H9 (cell line): ENCODE results near the gene HADH. TPM values are rescaled to one million over a fixed set of nuclear protein-coding genes. Genes with fewer than 3 reads are reported as not detected.
"Not testable (repeated sequence)": the region's sequence is repeated elsewhere in the genome, so short reads cannot be mapped to it uniquely, and the experiment has no call there.

Source experiments
- DNase-seq: peaks from one replicate; pipeline ENCODE4 v3.0.0-alpha.2; 2017
- H2AFZ ChIP-seq: one replicate; pipeline ENCODE4 v1.6.1; 2013; ENCODE audit warnings: mild to moderate bottlenecking, low read length, control low read depth, moderate library complexity
- H2AK5ac ChIP-seq: 2 replicates; pipeline ENCODE4 v1.6.1; 2013; ENCODE audit warnings: low read length, control low read depth, mixed read lengths; ENCODE audit not compliant: insufficient read length
- H2BK120ac ChIP-seq: one replicate; pipeline ENCODE4 v1.6.1; 2013; ENCODE audit warnings: low read depth, mild to moderate bottlenecking, low read length, control low read depth, inconsistent platforms; ENCODE audit not compliant: poor library complexity, severe bottlenecking
- H2BK12ac ChIP-seq: 2 replicates; pipeline ENCODE4 v1.6.1; 2013; ENCODE audit warnings: low read length, control low read depth, mixed read lengths, low read depth; ENCODE audit not compliant: insufficient read length
- H2BK15ac ChIP-seq: 2 replicates; pipeline ENCODE4 v1.6.1; 2013; ENCODE audit warnings: low read depth, low read length, control low read depth
- H2BK20ac ChIP-seq: one replicate; pipeline ENCODE4 v1.6.1; 2013; ENCODE audit warnings: low read depth, mild to moderate bottlenecking, low read length, control low read depth, inconsistent platforms; ENCODE audit not compliant: poor library complexity, severe bottlenecking
- H2BK5ac ChIP-seq: 2 replicates; pipeline ENCODE4 v1.6.1; 2013; ENCODE audit warnings: low read length, control low read depth, mixed read lengths; ENCODE audit not compliant: insufficient read length
- H3K14ac ChIP-seq: 2 replicates; pipeline ENCODE4 v1.6.1; 2013; ENCODE audit warnings: low read length, control low read depth; ENCODE audit not compliant: insufficient read depth
- H3K18ac ChIP-seq: 2 replicates; pipeline ENCODE4 v1.6.1; 2013; ENCODE audit warnings: low read depth, mild to moderate bottlenecking, mixed read lengths, low read length, control low read depth; ENCODE audit not compliant: insufficient read length
- H3K23ac ChIP-seq: 2 replicates; pipeline ENCODE4 v1.6.1; 2013; ENCODE audit warnings: low read length, control low read depth, mixed read lengths, low read depth; ENCODE audit not compliant: insufficient read length
- H3K23me2 ChIP-seq: 2 replicates; pipeline ENCODE4 v1.6.1; 2013; ENCODE audit warnings: low read depth, mild to moderate bottlenecking, mixed read lengths, low read length, control low read depth; ENCODE audit not compliant: insufficient read length, poor library complexity, severe bottlenecking
- H3K27ac ChIP-seq: 2 replicates; pipeline ENCODE4 v1.5.1; 2013; ENCODE audit warnings: low read length, control low read depth, mixed read lengths, low read depth; ENCODE audit not compliant: insufficient read length
- H3K27me3 ChIP-seq: 2 replicates; pipeline ENCODE4 v1.6.1; 2013; ENCODE audit warnings: low read length, control low read depth, inconsistent platforms; ENCODE audit not compliant: insufficient read depth
- H3K4ac ChIP-seq: 2 replicates; pipeline ENCODE4 v1.6.1; 2013; ENCODE audit warnings: low read depth, mild to moderate bottlenecking, control low read depth, inconsistent platforms, low read length, moderate library complexity
- H3K4me1 ChIP-seq: 2 replicates; pipeline ENCODE4 v1.6.1; 2013; ENCODE audit warnings: low read length, control low read depth, inconsistent platforms; ENCODE audit not compliant: insufficient read depth
- H3K4me2 ChIP-seq: 2 replicates; pipeline ENCODE4 v1.6.1; 2013; ENCODE audit warnings: low read length, control low read depth, mixed read lengths; ENCODE audit not compliant: insufficient read length, insufficient read depth
- H3K56ac ChIP-seq: 2 replicates; pipeline ENCODE4 v1.6.1; 2013; ENCODE audit warnings: low read depth, mild to moderate bottlenecking, mixed read lengths, low read length, control low read depth; ENCODE audit not compliant: insufficient read length
- H3K79me1 ChIP-seq: 2 replicates; pipeline ENCODE4 v1.6.1; 2013; ENCODE audit warnings: low read depth, mild to moderate bottlenecking, moderate library complexity, low read length, control low read depth, inconsistent platforms; ENCODE audit not compliant: insufficient read depth, poor library complexity, severe bottlenecking
- H3K79me2 ChIP-seq: 2 replicates; pipeline ENCODE4 v1.6.1; 2013; ENCODE audit warnings: low read length, control low read depth, inconsistent platforms; ENCODE audit not compliant: insufficient read depth
- H3K9ac ChIP-seq: 2 replicates; pipeline ENCODE4 v1.6.1; 2013; ENCODE audit warnings: low read length, control low read depth, mixed read lengths; ENCODE audit not compliant: insufficient read length; ENCODE audit errors: extremely low read depth
- H3K9me3 ChIP-seq: one replicate; pipeline ENCODE4 v1.6.1; 2013; ENCODE audit warnings: low read depth, low read length, inconsistent platforms; ENCODE audit not compliant: control insufficient read depth
- H3T11ph ChIP-seq: one replicate; pipeline ENCODE4 v1.6.1; 2013; ENCODE audit warnings: mild to moderate bottlenecking, low read length, control low read depth, inconsistent platforms
- H4K20me1 ChIP-seq: one replicate; pipeline ENCODE4 v1.6.1; 2013; ENCODE audit not compliant: control insufficient read depth, insufficient read length, insufficient read depth
- H4K5ac ChIP-seq: 2 replicates; pipeline ENCODE4 v1.6.1; 2013; ENCODE audit warnings: low read depth, mild to moderate bottlenecking, mixed read lengths, low read length, control low read depth; ENCODE audit not compliant: insufficient read length
- H4K8ac ChIP-seq: replicated peaks from 2 replicates; pipeline ENCODE4 v1.6.1; 2013; ENCODE audit warnings: low read length, control low read depth, mixed read lengths, low read depth; ENCODE audit not compliant: insufficient read length
- H4K91ac ChIP-seq: 2 replicates; pipeline ENCODE4 v1.6.1; 2013; ENCODE audit warnings: low read depth, mild to moderate bottlenecking, moderate library complexity, mixed read lengths, low read length, control low read depth; ENCODE audit not compliant: insufficient read length
- H3K27ac Mint-ChIP-seq, 3 experiments: 2 replicates in 2 of 3; 3 replicates in 1 of 3; pipeline ENCODE4 v1.8.0; 2020 to 2021; ENCODE audit warnings: mixed read lengths in 3 of 3, mild to moderate bottlenecking in 1 of 3, moderate library complexity in 1 of 3
- H3K27me3 Mint-ChIP-seq: 2 replicates; pipeline ENCODE4 v1.8.0; 2021; ENCODE audit warnings: low read depth, mild to moderate bottlenecking, moderate library complexity, mixed read lengths
- H3K36me3 Mint-ChIP-seq, 3 experiments: 2 replicates in 2 of 3; 3 replicates in 1 of 3; pipeline ENCODE4 v1.8.0; 2020 to 2021; ENCODE audit warnings: low read depth in 3 of 3, mixed read lengths in 3 of 3; ENCODE audit not compliant: insufficient read depth in 1 of 3
- H3K4me1 Mint-ChIP-seq, 2 experiments: 2 replicates each; pipeline ENCODE4 v1.8.0; 2020; ENCODE audit warnings: mixed read lengths in 2 of 2
- H3K4me3 Mint-ChIP-seq, 2 experiments: 2 replicates in 1 of 2; 3 replicates in 1 of 2; pipeline ENCODE4 v1.8.0; 2020 to 2021; ENCODE audit warnings: mild to moderate bottlenecking in 2 of 2, mixed read lengths in 2 of 2, moderate library complexity in 1 of 2
- H3K9me3 Mint-ChIP-seq, 2 experiments: 2 replicates in 1 of 2; 3 replicates in 1 of 2; pipeline ENCODE4 v1.8.0; 2020; ENCODE audit warnings: mild to moderate bottlenecking in 2 of 2, mixed read lengths in 2 of 2, moderate library complexity in 1 of 2
- CTCF ChIP-seq: fragments of 200-600 bp; sonication (generic); conservative IDR thresholded peaks from 3 replicates; pipeline ENCODE4 v1.8.0; 2021; ENCODE audit warnings: antibody characterized with exemption, mild to moderate bottlenecking
- WGBS: extraction: QIAGEN DNeasy Blood & Tissue Kit; methylation state at CpG from one replicate; pipeline ENCODE4 v1.1.7; 2013; ENCODE audit warnings: missing lambda C conversion rate, low lambda C conversion rate, mixed read lengths; ENCODE audit not compliant: insufficient read length; ENCODE audit errors: extremely low coverage; 5-methylcytosine and 5-hydroxymethylcytosine counted together
- total RNA-seq: library from RNA; stranded (reverse); gene quantifications from 2 replicates; pipeline ENCODE4 v1.2.1, GENCODE V29; 2021

The HADH gene
- total RNA-seq, 1 experiment from 2014 or later = 44.4 TPM

GRCh38 chr4:107966903-107967302 is 22.8 kb upstream of the HADH start:
- H3K23me2 ChIP-seq = no peaks in the 10 kb centered on the region
- H3K9ac ChIP-seq = no peak overlapping the region
- H2BK120ac ChIP-seq = no peak overlapping the region
- H2BK15ac ChIP-seq = no peak overlapping the region
- H3K14ac ChIP-seq = no peak overlapping the region
- Mint-ChIP-seq H3K4me1 (no peaks in the 10 kb centered on the region), H3K27me3 (no peaks in the 10 kb centered on the region), H3K27ac (no peak overlapping the region), H3K9me3 (peaks cover under 1 to 4% of the 10 kb centered on the region in 2 experiments; a peak in 3 of 5 replicates), H3K4me3 (no peak overlapping the region), H3K36me3 (0 out of 7 replicates have a peak, but pooled peaks cover 0 to under 1% (median 0%) of the 10 kb centered on the region in 3 experiments)
- no peaks in the 10 kb centered on the region for H3K27me3 ChIP-seq
- no peak for DNase-seq
- no peak overlapping the region for H3K56ac ChIP-seq
- H4K5ac ChIP-seq = no peak overlapping the region
- no peak for TF ChIP-seq CTCF
- no peaks in the 10 kb centered on the region for H3K4me1 ChIP-seq
- no peak overlapping the region for H2AK5ac ChIP-seq
- H3K4ac ChIP-seq = no peak overlapping the region
- no peak overlapping the region for H4K91ac ChIP-seq
- no peaks in the 10 kb centered on the region for H3K79me1 ChIP-seq
- H4K8ac ChIP-seq = no peak overlapping the region
- H3K9me3 ChIP-seq = no peaks in the 10 kb centered on the region
- H2BK12ac ChIP-seq = no peak overlapping the region
- H3K18ac ChIP-seq = no peak overlapping the region
- no peak overlapping the region for H3K27ac ChIP-seq
- H2BK5ac ChIP-seq = no peak overlapping the region
- H4K20me1 ChIP-seq = no peaks in the 10 kb centered on the region
- no peak overlapping the region for H3K23ac ChIP-seq
- H2AFZ ChIP-seq = no peak overlapping the region
- no peak overlapping the region for H2BK20ac ChIP-seq
- no peaks in the 10 kb centered on the region for H3K79me2 ChIP-seq
- H3K4me2 ChIP-seq = no peak overlapping the region
- no CpG with 5 or more reads among the region's 4 CpGs for WGBS
- H3T11ph ChIP-seq = no peak overlapping the region

GRCh38 chr4:107967519-107967918 is 22.2 kb upstream of the HADH start:
- not testable (repeated sequence) for H2BK15ac ChIP-seq, H2AFZ ChIP-seq, H3K23ac ChIP-seq, H3K27me3 Mint-ChIP-seq, H3K9me3 ChIP-seq, H4K5ac ChIP-seq, H3K79me2 ChIP-seq, H4K91ac ChIP-seq, H2AK5ac ChIP-seq, H3K4me1 ChIP-seq, H3K4ac ChIP-seq, H3K4me2 ChIP-seq, H2BK12ac ChIP-seq, H3K4me1 Mint-ChIP-seq, H3K9ac ChIP-seq, H3K27me3 ChIP-seq, H2BK20ac ChIP-seq, H3K56ac ChIP-seq, H3T11ph ChIP-seq, DNase-seq, H3K27ac Mint-ChIP-seq, H2BK120ac ChIP-seq, H3K36me3 Mint-ChIP-seq, H3K27ac ChIP-seq, H3K18ac ChIP-seq, H3K9me3 Mint-ChIP-seq, H2BK5ac ChIP-seq, H3K14ac ChIP-seq, H3K4me3 Mint-ChIP-seq, H4K20me1 ChIP-seq, H3K23me2 ChIP-seq, H4K8ac ChIP-seq, H3K79me1 ChIP-seq
